ENCODE measurements around the gene AVEN.

Gene AVEN

DNA sequence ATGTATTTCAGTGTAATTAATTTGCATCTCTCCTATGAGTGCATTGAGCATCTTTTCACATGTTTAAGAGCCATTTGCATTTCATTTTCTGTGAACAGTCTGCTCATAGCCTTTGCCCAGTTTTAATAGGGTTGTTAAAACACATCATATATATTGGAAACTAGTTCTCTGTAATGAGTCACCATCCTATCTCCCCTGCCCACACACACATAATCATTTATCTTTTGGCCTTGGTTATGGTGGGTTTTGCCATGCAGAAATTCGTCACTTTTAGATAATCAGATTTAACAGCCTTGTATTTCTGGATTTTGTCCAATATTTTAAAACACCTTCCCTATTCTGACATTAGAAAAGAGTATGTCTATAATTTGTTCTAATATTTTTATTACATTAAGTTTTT is 82.6 kb downstream of the AVEN start:
- TF ChIP-seq, protein P1, sequence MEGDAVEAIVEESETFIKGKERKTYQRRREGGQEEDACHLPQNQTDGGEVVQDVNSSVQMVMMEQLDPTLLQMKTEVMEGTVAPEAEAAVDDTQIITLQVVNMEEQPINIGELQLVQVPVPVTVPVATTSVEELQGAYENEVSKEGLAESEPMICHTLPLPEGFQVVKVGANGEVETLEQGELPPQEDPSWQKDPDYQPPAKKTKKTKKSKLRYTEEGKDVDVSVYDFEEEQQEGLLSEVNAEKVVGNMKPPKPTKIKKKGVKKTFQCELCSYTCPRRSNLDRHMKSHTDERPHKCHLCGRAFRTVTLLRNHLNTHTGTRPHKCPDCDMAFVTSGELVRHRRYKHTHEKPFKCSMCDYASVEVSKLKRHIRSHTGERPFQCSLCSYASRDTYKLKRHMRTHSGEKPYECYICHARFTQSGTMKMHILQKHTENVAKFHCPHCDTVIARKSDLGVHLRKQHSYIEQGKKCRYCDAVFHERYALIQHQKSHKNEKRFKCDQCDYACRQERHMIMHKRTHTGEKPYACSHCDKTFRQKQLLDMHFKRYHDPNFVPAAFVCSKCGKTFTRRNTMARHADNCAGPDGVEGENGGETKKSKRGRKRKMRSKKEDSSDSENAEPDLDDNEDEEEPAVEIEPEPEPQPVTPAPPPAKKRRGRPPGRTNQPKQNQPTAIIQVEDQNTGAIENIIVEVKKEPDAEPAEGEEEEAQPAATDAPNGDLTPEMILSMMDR (IDR thresholded peaks at IDR 0.05) = no peak

DNA sequence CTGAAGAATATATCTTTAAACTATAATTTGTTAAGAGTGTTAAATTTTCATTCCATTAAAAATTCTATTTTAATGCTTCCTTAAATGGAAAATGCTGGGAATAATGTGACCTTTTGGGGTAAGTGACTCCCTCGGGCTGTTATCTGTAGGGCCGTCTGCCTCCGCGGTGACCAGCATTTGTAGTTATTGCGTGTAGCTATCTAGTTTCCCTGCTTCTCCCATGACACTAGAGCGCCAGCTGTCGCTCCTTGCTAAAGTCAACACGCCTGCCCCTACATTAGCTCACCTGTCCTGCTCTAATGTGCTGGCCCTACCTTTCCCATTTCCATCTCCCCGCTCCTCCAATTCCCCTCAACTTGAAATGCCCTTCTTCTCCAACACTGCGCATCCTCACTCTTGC is 83.1 kb downstream of the AVEN start:
- TF ChIP-seq, protein P1 (IDR thresholded peaks at IDR 0.05) = no peak

DNA sequence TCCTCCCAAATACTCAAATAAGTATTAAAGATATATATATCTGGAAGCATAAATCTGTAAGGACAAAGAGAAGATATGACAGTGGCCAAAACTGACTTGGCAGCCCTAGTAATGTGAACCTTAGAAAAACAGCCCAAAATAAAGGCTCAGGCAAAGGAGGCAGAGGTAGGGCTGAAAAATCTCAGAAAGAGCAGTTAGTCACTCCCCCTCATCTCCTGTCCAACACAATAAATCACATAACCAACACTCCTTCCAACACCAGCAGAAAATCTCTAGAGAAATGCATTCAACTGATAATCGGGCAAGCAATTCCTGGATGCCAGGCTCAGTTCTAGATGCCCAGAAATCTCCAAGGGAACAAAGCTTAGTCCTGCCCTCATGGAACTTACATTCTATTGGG is 92.9 kb downstream of the AVEN start:
- TF ChIP-seq, protein P1 (IDR thresholded peaks at IDR 0.05) = no peak

DNA sequence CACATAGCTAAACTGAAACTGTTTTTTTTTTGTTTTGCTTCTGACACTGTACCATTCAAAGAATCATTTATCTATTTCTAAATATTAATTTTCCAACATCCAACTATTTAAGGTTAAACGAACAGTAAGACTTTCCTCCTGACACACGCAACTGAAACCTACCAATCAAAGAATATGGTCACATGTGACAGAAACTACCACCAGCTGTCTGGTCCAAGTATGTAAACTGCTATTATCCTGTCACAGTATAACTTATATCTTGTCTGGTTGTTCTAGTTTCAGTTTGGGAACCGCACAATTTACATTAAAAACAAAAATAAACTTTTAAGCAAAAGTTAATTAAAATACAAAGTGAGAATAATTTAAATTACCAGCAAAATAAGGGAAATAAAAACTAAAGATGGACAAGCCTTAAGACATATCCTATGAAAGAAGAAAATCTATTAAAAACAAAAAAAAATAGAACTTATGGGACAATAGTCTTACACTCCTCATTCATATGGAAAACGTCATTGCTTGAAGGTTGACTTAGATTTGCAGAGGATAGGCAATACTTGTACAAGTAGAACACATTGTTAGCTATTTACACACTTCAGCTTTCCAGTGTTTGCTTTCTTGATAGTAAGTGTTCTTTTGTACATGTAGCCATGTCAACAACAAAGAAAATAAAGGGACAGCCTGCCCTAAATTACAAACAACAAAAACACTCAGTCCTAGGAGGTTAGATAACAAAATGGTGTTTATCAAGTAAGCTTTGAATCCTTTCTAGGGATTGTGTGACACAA is 97.5 kb downstream of the AVEN start:
- TF ChIP-seq, protein P1 (IDR thresholded peaks at IDR 0.05) = no peak

DNA sequence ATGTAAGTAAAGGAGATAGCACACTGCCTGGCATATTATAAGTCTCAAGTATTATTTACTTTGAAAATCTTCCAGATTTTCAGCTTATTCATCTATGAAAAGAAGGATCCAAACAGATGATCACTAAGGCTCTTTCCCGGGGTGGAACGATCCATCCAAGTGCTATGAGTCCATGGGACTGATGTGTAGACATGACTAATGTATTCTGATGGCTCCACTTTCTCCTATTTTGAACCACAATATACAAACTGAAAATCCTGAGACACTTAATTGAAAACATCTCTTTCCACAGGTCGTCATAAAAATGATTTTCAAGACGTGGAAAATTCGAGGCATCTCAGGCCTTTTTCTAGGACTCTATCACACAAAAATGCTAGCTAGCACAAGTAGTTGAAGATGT is 104.1 kb downstream of the AVEN start:
- TF ChIP-seq, protein P1 (IDR thresholded peaks at IDR 0.05) = no peak

DNA sequence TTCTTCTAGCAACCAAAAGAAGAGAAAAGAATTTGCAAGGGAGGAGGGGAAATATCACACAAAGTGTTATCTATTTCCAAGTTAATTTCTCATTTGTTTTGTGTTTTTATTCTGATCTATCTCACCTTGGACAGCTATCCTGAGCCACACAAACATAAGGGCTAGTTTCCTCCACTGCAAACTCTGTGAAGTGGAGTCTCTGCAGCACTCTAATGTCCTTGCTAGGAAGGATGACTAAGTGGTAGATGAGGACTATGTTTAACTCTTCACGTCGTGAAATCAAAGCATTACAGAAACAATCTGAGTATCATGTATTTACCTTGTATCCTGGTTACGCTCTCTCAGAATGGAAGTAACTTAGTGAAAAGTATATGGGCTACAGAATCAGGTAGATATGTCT is 104.6 kb downstream of the AVEN start:
- TF ChIP-seq, protein P1 (IDR thresholded peaks at IDR 0.05) = no peak

DNA sequence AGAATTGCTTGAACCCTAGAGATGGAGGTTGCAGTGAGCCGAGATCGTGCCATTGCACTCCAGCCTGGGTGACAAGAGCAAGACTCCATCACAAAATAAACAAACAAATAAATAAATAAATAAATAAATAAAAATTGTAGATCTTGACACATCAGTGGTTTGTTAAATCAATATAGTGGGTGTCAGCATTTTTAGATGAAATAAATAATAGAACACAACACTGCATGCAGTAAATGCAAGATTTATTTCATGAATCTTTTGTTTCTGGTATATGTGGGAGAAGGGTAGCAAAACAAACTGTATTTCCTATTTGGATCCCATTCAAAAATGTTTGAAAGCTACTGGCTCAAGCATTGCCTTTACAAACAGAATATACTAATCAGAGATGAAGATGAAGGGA is 106.3 kb downstream of the AVEN start:
- TF ChIP-seq, protein P1 (IDR thresholded peaks at IDR 0.05) = no peak

DNA sequence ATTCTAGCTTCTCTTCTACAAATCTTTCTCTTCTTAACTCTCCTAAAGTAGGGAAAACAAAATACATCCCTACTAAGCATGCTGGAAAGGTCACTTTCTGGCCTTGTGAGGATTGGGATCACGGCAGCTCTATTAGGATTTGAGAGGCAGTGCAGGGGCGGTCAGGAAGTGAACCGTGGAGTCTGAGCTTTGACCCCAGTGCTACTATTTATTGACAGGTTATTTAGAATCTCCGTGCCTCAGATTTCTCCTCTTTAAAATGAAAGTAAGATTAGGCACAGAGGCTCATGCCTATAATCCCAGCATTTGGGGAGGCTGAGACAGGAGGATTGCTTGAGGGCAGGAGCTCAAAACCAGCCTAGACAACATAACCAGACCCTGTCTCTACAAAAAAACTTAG is 112.7 kb downstream of the AVEN start:
- TF ChIP-seq, protein P1 (IDR thresholded peaks at IDR 0.05) = no peak
